Fibroblast of lung (primary cell): ENCODE measurements around the gene SPATS1. TPM values are rescaled to one million over a fixed set of nuclear protein-coding genes. Genes with fewer than 3 reads are reported as not detected.
"Not testable (repeated sequence)": the region's sequence is repeated elsewhere in the genome, so short reads cannot be mapped to it uniquely, and the experiment has no call there.

ENCODE experiments used
- DNase-seq, 2 donors: peaks; one replicate each; pipeline versions ENCODE4 v3.0.0 to v3.0.0-alpha.2; 2010; ENCODE audit warnings: low read depth in 2 of 2
- H2AFZ ChIP-seq: 2 replicates; pipeline ENCODE4 v1.5.1; 2012; ENCODE audit warnings: low read length, control low read depth, inconsistent platforms
- H3K27ac ChIP-seq: 2 replicates; pipeline ENCODE4 v1.5.1; 2011; ENCODE audit warnings: low read length, control low read depth; ENCODE audit not compliant: insufficient read depth
- H3K27me3 ChIP-seq: 2 replicates; pipeline ENCODE4 v1.5.1; 2011; ENCODE audit warnings: mild to moderate bottlenecking, low read length; ENCODE audit not compliant: control insufficient read depth, insufficient read depth
- H3K36me3 ChIP-seq: 2 replicates; pipeline ENCODE4 v1.5.1; 2011; ENCODE audit warnings: low read length; ENCODE audit not compliant: control insufficient read depth, insufficient read depth
- H3K4me1 ChIP-seq: 2 replicates; pipeline ENCODE4 v1.5.1; 2011; ENCODE audit warnings: low read length; ENCODE audit not compliant: control insufficient read depth, insufficient read depth; ENCODE audit errors: extremely low read depth
- H3K4me2 ChIP-seq: 2 replicates; pipeline ENCODE4 v1.5.1; 2011; ENCODE audit warnings: low read length, control low read depth; ENCODE audit not compliant: insufficient read depth; ENCODE audit errors: extremely low read depth
- H3K4me3 ChIP-seq, 4 experiments: fragments of 200-600 bp in 1 of 4; sonication (generic) in 1 of 4; replicated peaks in 1 of 4; 2 replicates each; pipeline ENCODE4 v1.5.1; 2011 to 2016; ENCODE audit warnings: low read length in 4 of 4, low read depth in 3 of 4, mild to moderate bottlenecking in 3 of 4, control low read depth in 2 of 4, inconsistent platforms in 1 of 4, mixed read lengths in 1 of 4; ENCODE audit not compliant: insufficient read depth in 1 of 4; ENCODE audit errors: control extremely low read depth in 1 of 4
- H3K79me2 ChIP-seq: 2 replicates; pipeline ENCODE4 v1.5.1; 2012; ENCODE audit warnings: mild to moderate bottlenecking, low read length, inconsistent platforms; ENCODE audit not compliant: control insufficient read depth, insufficient read depth
- H3K9ac ChIP-seq: 2 replicates; pipeline ENCODE4 v1.5.1; 2011; ENCODE audit warnings: mild to moderate bottlenecking, low read length, control low read depth; ENCODE audit not compliant: insufficient read depth
- H3K9me3 ChIP-seq: 2 replicates; pipeline ENCODE4 v1.5.1; 2012; ENCODE audit warnings: low read depth, low read length; ENCODE audit not compliant: control insufficient read depth, insufficient read depth
- H4K20me1 ChIP-seq: 2 replicates; pipeline ENCODE4 v1.5.1; 2011; ENCODE audit warnings: low read length; ENCODE audit not compliant: control insufficient read depth, insufficient read depth; ENCODE audit errors: extremely low read depth
- EZH2 ChIP-seq: IDR thresholded peaks from 2 replicates; pipeline ENCODE4 v1.5.1; 2012; ENCODE audit warnings: low read length, control low read depth, mild to moderate bottlenecking; ENCODE audit errors: missing control alignments
- polyA plus RNA-seq, 2 donors: library from polyadenylated mRNA; depleted of rRNA in 1 of 2; stranded (reverse) in 1 of 2; unstranded in 1 of 2; fragments of >200 nt; gene quantifications; 2 replicates each; pipeline ENCODE4 v1.2.1, GENCODE V29; 2011 to 2012; ENCODE audit warnings: missing spikeins in 1 of 2
- total RNA-seq: library from RNA; depleted of rRNA; stranded (reverse); fragments of >200 nt; gene quantifications from 2 replicates; pipeline ENCODE4 v1.2.1, GENCODE V29; 2014
- TF ChIP-seq, protein P1 (sequence below), 2 donors: IDR thresholded peaks in 1 of 2; conservative IDR thresholded peaks in 1 of 2; 1 replicate in 1 of 2; 2 replicates in 1 of 2; pipeline ENCODE4 v1.5.1; 2011 to 2012; ENCODE audit warnings: low read length in 2 of 2, control low read depth in 1 of 2, inconsistent platforms in 1 of 2, low read depth in 1 of 2, mild to moderate bottlenecking in 1 of 2

The SPATS1 gene
- total and polyA plus RNA-seq, 2 donors (not counting 1 experiment from before 2014, with no cell fraction given) = under 0.01 TPM; not detected in 1

DNA sequence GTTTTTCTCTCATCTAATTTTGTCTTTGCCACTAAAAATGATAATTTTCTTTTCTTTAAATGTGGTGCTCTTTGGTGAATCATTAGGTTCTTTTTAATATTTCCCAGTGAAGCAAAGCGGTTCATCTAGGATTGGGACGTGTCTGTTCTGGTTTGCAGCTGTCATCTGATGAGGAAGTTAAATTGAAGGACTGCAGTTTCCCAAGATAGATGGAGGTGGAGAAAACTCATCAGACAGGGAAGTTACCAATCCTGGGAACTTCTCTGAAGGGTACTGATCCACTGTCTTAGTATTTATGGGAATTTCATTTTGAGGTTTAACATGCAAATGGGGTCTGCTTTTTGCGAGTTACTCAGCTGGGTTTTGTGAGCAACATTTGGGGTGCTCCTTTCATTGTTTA lies 26.9 kb upstream of the SPATS1 start:
- no peak for TF ChIP-seq EZH2
- TF ChIP-seq, protein P1, sequence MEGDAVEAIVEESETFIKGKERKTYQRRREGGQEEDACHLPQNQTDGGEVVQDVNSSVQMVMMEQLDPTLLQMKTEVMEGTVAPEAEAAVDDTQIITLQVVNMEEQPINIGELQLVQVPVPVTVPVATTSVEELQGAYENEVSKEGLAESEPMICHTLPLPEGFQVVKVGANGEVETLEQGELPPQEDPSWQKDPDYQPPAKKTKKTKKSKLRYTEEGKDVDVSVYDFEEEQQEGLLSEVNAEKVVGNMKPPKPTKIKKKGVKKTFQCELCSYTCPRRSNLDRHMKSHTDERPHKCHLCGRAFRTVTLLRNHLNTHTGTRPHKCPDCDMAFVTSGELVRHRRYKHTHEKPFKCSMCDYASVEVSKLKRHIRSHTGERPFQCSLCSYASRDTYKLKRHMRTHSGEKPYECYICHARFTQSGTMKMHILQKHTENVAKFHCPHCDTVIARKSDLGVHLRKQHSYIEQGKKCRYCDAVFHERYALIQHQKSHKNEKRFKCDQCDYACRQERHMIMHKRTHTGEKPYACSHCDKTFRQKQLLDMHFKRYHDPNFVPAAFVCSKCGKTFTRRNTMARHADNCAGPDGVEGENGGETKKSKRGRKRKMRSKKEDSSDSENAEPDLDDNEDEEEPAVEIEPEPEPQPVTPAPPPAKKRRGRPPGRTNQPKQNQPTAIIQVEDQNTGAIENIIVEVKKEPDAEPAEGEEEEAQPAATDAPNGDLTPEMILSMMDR (conservative IDR thresholded peaks at IDR 0.05 in 1 of 2, IDR thresholded peaks at IDR 0.05 in 1 of 2; ENCODE audit: low read depth in 1 of 2, low read length in 2 of 2) = no peak
- H3K4me2 ChIP-seq = no peak overlapping the region
- H3K9ac ChIP-seq = no peak overlapping the region
- DNase-seq = no peak
- no peak overlapping the region for H3K27ac ChIP-seq
- H3K9me3 ChIP-seq = no peaks in the 10 kb centered on the region
- peaks cover 6% of the 10 kb centered on the region for H3K79me2 ChIP-seq
- H3K4me3 ChIP-seq = no peak overlapping the region
- H3K36me3 ChIP-seq = peaks cover 8% of the 10 kb centered on the region
- peaks cover 6% of the 10 kb centered on the region for H3K4me1 ChIP-seq
- H4K20me1 ChIP-seq = no peaks in the 10 kb centered on the region
- H3K27me3 ChIP-seq = peaks cover 23% of the 10 kb centered on the region
- H2AFZ ChIP-seq = no peak overlapping the region

GRCh38 chr6:44315951-44316350 lies 26.5 kb upstream of the SPATS1 start:
- H3K9me3 ChIP-seq = no peaks in the 10 kb centered on the region
- H3K4me2 ChIP-seq = no peak overlapping the region
- DNase-seq = no peak
- H3K27ac ChIP-seq = no peak overlapping the region
- H3K9ac ChIP-seq = no peak overlapping the region
- no peak for TF ChIP-seq EZH2
- TF ChIP-seq, protein P1 (conservative IDR thresholded peaks at IDR 0.05 in 1 of 2, IDR thresholded peaks at IDR 0.05 in 1 of 2; ENCODE audit: low read depth in 1 of 2, low read length in 2 of 2) = no peak
- H3K4me1 ChIP-seq = peaks cover 6% of the 10 kb centered on the region
- H3K4me3 ChIP-seq = no peak overlapping the region
- no peaks in the 10 kb centered on the region for H4K20me1 ChIP-seq
- H3K36me3 ChIP-seq = peaks cover 5% of the 10 kb centered on the region
- peaks cover 6% of the 10 kb centered on the region for H3K79me2 ChIP-seq
- H3K27me3 ChIP-seq = peaks cover 23% of the 10 kb centered on the region
- no peak overlapping the region for H2AFZ ChIP-seq

DNA sequence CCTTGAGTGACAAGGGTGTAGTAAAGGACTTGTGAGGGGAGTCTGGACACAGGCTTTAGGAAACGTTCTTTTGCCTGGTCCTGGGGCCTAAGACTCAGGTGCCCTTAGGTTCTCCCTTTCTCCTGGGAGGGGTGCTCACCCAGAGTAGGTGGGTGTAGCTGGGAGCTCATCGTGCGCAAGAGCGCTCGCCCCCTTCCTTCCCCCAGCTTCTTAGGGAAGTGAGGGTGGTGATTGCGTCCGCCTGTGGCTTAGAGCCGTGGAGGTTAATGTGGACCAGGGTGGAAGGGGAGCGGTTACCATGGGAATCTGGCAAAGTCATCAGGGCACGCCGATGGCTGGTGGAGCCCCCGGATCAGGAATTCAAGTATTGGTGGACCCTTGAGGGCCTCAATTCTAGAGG lies 26.0 kb upstream of the SPATS1 start:
- Histone ChIP-seq H4K20me1 (no peaks in the 10 kb centered on the region), H3K4me2 (no peak overlapping the region)
- TF ChIP-seq, protein P1 (conservative IDR thresholded peaks at IDR 0.05 in 1 of 2, IDR thresholded peaks at IDR 0.05 in 1 of 2; ENCODE audit: low read depth in 1 of 2, low read length in 2 of 2) = no peak
- no peak for TF ChIP-seq EZH2

GRCh38 chr6:44317136-44317631 lies 25.3 kb upstream of the SPATS1 start:
- not testable (repeated sequence) for H3K36me3 ChIP-seq, DNase-seq, H3K9ac ChIP-seq, H3K4me3 ChIP-seq, H3K9me3 ChIP-seq, H2AFZ ChIP-seq, H3K27ac ChIP-seq, H3K4me1 ChIP-seq, H3K4me2 ChIP-seq, H4K20me1 ChIP-seq, H3K79me2 ChIP-seq
- peaks cover 23% of the 10 kb centered on the region for H3K27me3 ChIP-seq

More for the DNA sequence above, 26.0 kb upstream of the SPATS1 start:
- H3K27ac ChIP-seq = no peak overlapping the region
- no peaks in the 10 kb centered on the region for H3K9me3 ChIP-seq
- peaks cover 6% of the 10 kb centered on the region for H3K79me2 ChIP-seq
- no peak overlapping the region for H3K9ac ChIP-seq
- peaks cover 6% of the 10 kb centered on the region for H3K4me1 ChIP-seq
- no peak for DNase-seq
- peaks cover 1% of the 10 kb centered on the region for H3K36me3 ChIP-seq
- H2AFZ ChIP-seq = no peak overlapping the region
- H3K27me3 ChIP-seq = peaks cover 23% of the 10 kb centered on the region
- no peak overlapping the region for H3K4me3 ChIP-seq
